Fibroblast of upper back skin (primary cell): ENCODE measurements around the gene ZNF789.
A peak's percentile ranks its signal among the peaks of the same experiment; 100 is the strongest.

Source experiments
- DNase-seq: peaks from one replicate; pipeline ENCODE4 v3.0.0-alpha.2; 2013

The ZNF789 gene

DNA sequence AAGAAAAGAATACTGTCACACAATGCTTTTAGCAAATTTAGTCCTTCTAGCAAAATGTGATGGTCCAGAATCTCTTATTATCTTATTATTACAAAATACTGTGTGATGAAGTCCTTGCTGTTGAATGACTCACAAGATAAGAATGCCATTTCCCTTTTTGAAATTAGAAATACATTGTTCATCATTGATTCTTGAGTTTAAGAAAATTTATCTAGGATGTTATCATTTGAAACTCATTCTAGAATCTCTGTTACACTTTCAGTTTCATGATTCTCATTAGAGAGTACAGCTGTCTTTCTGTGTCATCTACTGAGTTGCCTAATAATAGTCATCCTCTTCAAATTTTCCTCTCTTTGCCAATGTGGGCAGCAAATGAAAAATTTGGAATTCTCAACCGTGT, 41.4 kb downstream of the ZNF789 start:
- DNase-seq, result peak; percentile 17

- no peak for DNase-seq
These were observed 48.7 kb downstream of the ZNF789 start for GRCh38 chr7:99521399-99521798.

- no peak for DNase-seq
These were observed 53.2 kb downstream of the ZNF789 start for GRCh38 chr7:99525713-99526440.

- DNase-seq, result no peak
These were observed 58.7 kb downstream of the ZNF789 start for GRCh38 chr7:99531354-99531765.

DNA sequence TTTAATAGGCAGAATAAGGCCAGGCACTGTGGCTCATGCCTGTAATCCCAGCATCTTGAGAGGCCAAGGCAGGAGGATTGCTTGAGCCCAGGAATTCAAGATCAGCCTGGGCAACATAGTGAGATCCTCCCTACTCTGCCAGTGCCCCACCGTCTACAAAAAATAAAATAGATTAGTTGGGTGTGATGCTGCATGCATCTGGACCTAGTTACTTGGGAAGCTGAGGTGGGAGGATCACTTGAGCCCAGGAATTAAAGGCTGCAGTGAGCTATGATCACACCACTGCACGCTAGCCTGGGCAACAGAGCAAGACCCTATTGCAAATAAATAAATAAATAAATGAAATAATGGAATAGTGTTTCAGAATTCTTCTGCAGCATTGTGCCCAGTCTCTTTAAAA, 63.0 kb downstream of the ZNF789 start:
- DNase-seq, result no peak
